GM23248 (cell line): ENCODE measurements around the gene RPL6. TPM values are rescaled to one million over a fixed set of nuclear protein-coding genes. Genes with fewer than 3 reads are reported as not detected.
"Not testable (repeated sequence)": the region's sequence is repeated elsewhere in the genome, so short reads cannot be mapped to it uniquely, and the experiment has no call there.

Experiments used
- DNase-seq: peaks from one replicate; pipeline ENCODE4 v3.0.0-alpha.2; 2015
- H2AFZ ChIP-seq: fragments of 200-600 bp; sonication (generic); 2 replicates; pipeline ENCODE4 v1.6.1; 2016; ENCODE audit warnings: antibody characterized with exemption
- H3F3A ChIP-seq: fragments of 200-600 bp; sonication (generic); 2 replicates; pipeline ENCODE4 v1.6.1; 2016; ENCODE audit warnings: mild to moderate bottlenecking, antibody characterized with exemption, mixed run types; ENCODE audit not compliant: insufficient read depth
- H3K27ac ChIP-seq: fragments of 200-600 bp; sonication (generic); 2 replicates; pipeline ENCODE4 v1.5.1; 2016; ENCODE audit warnings: mild to moderate bottlenecking
- H3K27me3 ChIP-seq: fragments of 200-600 bp; sonication (generic); replicated peaks from 2 replicates; pipeline ENCODE4 v1.6.1; 2016; ENCODE audit warnings: mild to moderate bottlenecking; ENCODE audit not compliant: insufficient read depth
- H3K36me3 ChIP-seq: fragments of 200-600 bp; sonication (generic); 2 replicates; pipeline ENCODE4 v1.6.1; 2016; ENCODE audit warnings: low read depth, mild to moderate bottlenecking
- H3K4me1 ChIP-seq: fragments of 200-600 bp; sonication (generic); 2 replicates; pipeline ENCODE4 v1.6.1; 2016; ENCODE audit warnings: mild to moderate bottlenecking; ENCODE audit not compliant: insufficient read depth
- H3K4me2 ChIP-seq: fragments of 200-600 bp; sonication (generic); one replicate; pipeline ENCODE4 v1.6.1; 2016; ENCODE audit warnings: mild to moderate bottlenecking; ENCODE audit not compliant: unreplicated experiment
- H3K4me3 ChIP-seq: fragments of 200-600 bp; sonication (generic); 2 replicates; pipeline ENCODE4 v1.5.1; 2016; ENCODE audit warnings: mild to moderate bottlenecking
- H3K79me2 ChIP-seq: fragments of 200-600 bp; sonication (generic); 2 replicates; pipeline ENCODE4 v1.6.1; 2016; ENCODE audit warnings: mild to moderate bottlenecking; ENCODE audit not compliant: insufficient read depth
- H3K9ac ChIP-seq: fragments of 200-600 bp; sonication (generic); 2 replicates; pipeline ENCODE4 v1.6.1; 2016; ENCODE audit warnings: mild to moderate bottlenecking
- H3K9me2 ChIP-seq: fragments of 200-600 bp; sonication (generic); 2 replicates; pipeline ENCODE4 v1.6.1; 2016; ENCODE audit warnings: mixed run types, mild to moderate bottlenecking, moderate library complexity; ENCODE audit not compliant: insufficient read depth
- H3K9me3 ChIP-seq: fragments of 200-600 bp; sonication (generic); one replicate; pipeline ENCODE4 v1.6.1; 2017; ENCODE audit warnings: low read depth
- H4K20me1 ChIP-seq: fragments of 200-600 bp; sonication (generic); 2 replicates; pipeline ENCODE4 v1.6.0; 2016; ENCODE audit not compliant: insufficient read depth
- EZH2 ChIP-seq: fragments of 200-600 bp; sonication (generic); IDR thresholded peaks from 2 replicates; pipeline ENCODE4 v1.6.1; 2018; ENCODE audit warnings: antibody characterized with exemption, mild to moderate bottlenecking; ENCODE audit not compliant: insufficient read depth, poor library complexity, severe bottlenecking
- EZH2phosphoT487 ChIP-seq: fragments of 200-600 bp; sonication (generic); IDR thresholded peaks from 2 replicates; pipeline ENCODE4 v1.6.1; 2018; ENCODE audit warnings: antibody characterized with exemption, moderate library complexity, mild to moderate bottlenecking, low read depth; ENCODE audit not compliant: insufficient read depth
- WGBS, 2 experiments: methylation state at CpG; one replicate each; pipeline ENCODE4 v1.1.6; 2015 to 2017; ENCODE audit warnings: low lambda C conversion rate in 2 of 2, low coverage in 1 of 2; ENCODE audit errors: missing lambda C conversion rate in 2 of 2; 5-methylcytosine and 5-hydroxymethylcytosine counted together
- in situ Hi-C: fragments of 300-500 bp; cut with MboI; formaldehyde crosslinking; loops from 2 replicates; pipeline ENCODE4 v1.15.0; 2020
- polyA plus RNA-seq: library from polyadenylated mRNA; unstranded; fragments of >200 nt; fragmentation: Nextera tagmentation; extraction: Ambion mirVana; gene quantifications from 2 replicates; pipeline ENCODE4 v1.2.1, GENCODE V29; 2016
- total RNA-seq: library from RNA; depleted of rRNA; stranded (reverse); fragments of >200 nt; shearing (Covaris generic); gene quantifications from 2 replicates; pipeline ENCODE4 v1.2.3, GENCODE V29; 2014; rRNA removed

The RPL6 gene
- total RNA-seq: 1,076 and 1,254 TPM in 2 replicates
- polyA plus RNA-seq: 372 and 391 TPM in 2 replicates

- H3K36me3 ChIP-seq: peaks cover 40% of the 10 kb centered on the region
- peak within 1 kb of the TSS; percentile 100 for H3K4me3 ChIP-seq
- TF ChIP-seq EZH2phosphoT487: no peak
- TF ChIP-seq EZH2: no peak
- peak within 1 kb of the TSS; percentile 85 for H2AFZ ChIP-seq
- peak within 1 kb of the TSS; percentile 97 for H3K9ac ChIP-seq
- in situ Hi-C loops: no loop called here
- H3K9me3 ChIP-seq: no peaks in the 10 kb centered on the region
- no peaks in the 10 kb centered on the region for H3K9me2 ChIP-seq
- peaks cover 15% of the 10 kb centered on the region for H3K4me1 ChIP-seq
- DNase-seq: peak; percentile 98
- H3K79me2 ChIP-seq: peaks cover 26% of the 10 kb centered on the region
- H3K4me2 ChIP-seq: peak within 1 kb of the TSS; percentile 87
- no peaks in the 10 kb centered on the region for H3K27me3 ChIP-seq
- peaks cover 49% of the 10 kb centered on the region for H3F3A ChIP-seq
- H4K20me1 ChIP-seq: no peaks in the 10 kb centered on the region; the same call in 1 of the 2 replicates
- H3K27ac ChIP-seq: peak within 1 kb of the TSS; percentile 91
- WGBS, 2 experiments: 9 to 11% methylated on average over 45 to 46 of the region's 46 CpGs
Observed at GRCh38 chr12:112409064-112409905, at the start of gene RPL6. TSS of gene RPL6 (minus strand) at chr12:112409605. CDS start at chr12:112408656, 949 bp downstream.

DNA sequence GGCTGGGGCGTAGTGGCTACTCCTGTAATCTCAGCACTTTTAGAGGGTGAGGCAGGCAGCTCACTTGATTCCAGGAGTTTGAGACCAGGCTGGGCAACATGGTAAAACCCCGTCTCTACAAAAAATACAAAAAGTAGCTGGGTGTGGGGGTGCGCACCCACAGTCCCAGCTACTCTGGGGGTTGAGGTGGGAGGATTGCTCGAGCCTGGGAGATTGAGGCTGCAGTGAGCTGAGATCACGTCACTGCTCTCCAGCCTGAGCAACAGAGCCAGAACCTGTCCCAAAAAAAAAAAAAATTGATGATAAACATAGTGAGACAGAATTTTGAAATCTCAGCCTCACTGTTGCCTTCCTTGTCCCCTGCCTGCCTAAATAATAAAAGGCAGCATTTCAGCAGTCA lies 49.3 kb upstream of the RPL6 start:
- Histone ChIP-seq H3F3A (no peaks in the 10 kb centered on the region), H3K9me3 (no peaks in the 10 kb centered on the region), H3K9me2 (no peaks in the 10 kb centered on the region), H3K27me3 (no peaks in the 10 kb centered on the region), H3K4me3 (no peak overlapping the region), H3K36me3 (peaks cover 38% of the 10 kb centered on the region), H3K9ac (no peak overlapping the region), H3K4me2 (no peak overlapping the region), H4K20me1 (no peaks in the 10 kb centered on the region), H3K79me2 (peaks cover 18% of the 10 kb centered on the region), H3K4me1 (no peaks in the 10 kb centered on the region), H3K27ac (no peak overlapping the region), H2AFZ (no peak overlapping the region)
- DNase-seq: no peak
- no peak for TF ChIP-seq EZH2phosphoT487
- in situ Hi-C loops: no loop called here
- 92 to 96% methylated on average over 5 of the region's 5 CpGs for WGBS, 2 experiments

DNA sequence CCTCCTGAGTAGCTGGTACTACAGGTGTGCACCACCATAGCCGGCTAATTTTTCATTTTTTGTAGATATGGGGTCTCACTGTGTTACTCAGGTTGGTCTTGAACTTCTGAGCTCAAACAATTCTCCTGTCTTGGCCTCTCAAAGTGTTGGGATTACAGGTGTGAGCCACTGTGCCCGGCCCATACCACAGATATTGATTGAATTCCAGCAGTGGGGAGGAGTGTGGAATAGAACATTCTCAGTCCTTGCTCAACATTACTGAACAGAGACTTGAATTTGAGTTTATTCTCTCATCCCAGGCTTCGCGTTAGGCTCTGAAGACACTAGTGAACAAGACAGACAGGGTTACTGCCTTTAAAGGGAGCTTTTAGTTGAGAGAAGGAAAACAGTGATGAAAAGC lies 48.9 kb upstream of the RPL6 start:
- no peaks in the 10 kb centered on the region for H3F3A ChIP-seq
- H3K9me3 ChIP-seq: no peaks in the 10 kb centered on the region
- H3K27me3 ChIP-seq: no peaks in the 10 kb centered on the region
- no peak for DNase-seq
- H3K9ac ChIP-seq: no peak overlapping the region
- H3K4me2 ChIP-seq: no peak overlapping the region
- no peaks in the 10 kb centered on the region for H3K9me2 ChIP-seq
- no peak overlapping the region for H3K27ac ChIP-seq
- H3K79me2 ChIP-seq: peaks cover 14% of the 10 kb centered on the region
- no peak overlapping the region for H3K4me3 ChIP-seq
- WGBS, 2 experiments: 97 to 100% methylated on average over 4 of the region's 4 CpGs
- H4K20me1 ChIP-seq: no peaks in the 10 kb centered on the region
- no peaks in the 10 kb centered on the region for H3K4me1 ChIP-seq
- peaks cover 41% of the 10 kb centered on the region for H3K36me3 ChIP-seq
- no peak overlapping the region for H2AFZ ChIP-seq
- TF ChIP-seq EZH2 (no peak), EZH2phosphoT487 (no peak)
- in situ Hi-C loops: no loop called here

- H3K27ac ChIP-seq, in situ Hi-C loops, H4K20me1 ChIP-seq, H3K9me3 ChIP-seq, H3K4me3 ChIP-seq, DNase-seq, H3K27me3 ChIP-seq, H3K4me2 ChIP-seq, H3K9ac ChIP-seq, H3K4me1 ChIP-seq, H3F3A ChIP-seq, H3K9me2 ChIP-seq, H2AFZ ChIP-seq: not testable (repeated sequence)
- H3K79me2 ChIP-seq: peaks cover 16% of the 10 kb centered on the region
- 81 to 100% methylated on average over 1 of the region's 1 CpG for WGBS, 2 experiments
- H3K36me3 ChIP-seq: peaks cover 47% of the 10 kb centered on the region
Observed at GRCh38 chr12:112457142-112457541, 47.7 kb upstream of the RPL6 start.
